ENCODE measurements around the gene TMCO4.
"Not testable (repeated sequence)": the region's sequence is repeated elsewhere in the genome, so short reads cannot be mapped to it uniquely, and the experiment has no call there.

The TMCO4 gene

DNA sequence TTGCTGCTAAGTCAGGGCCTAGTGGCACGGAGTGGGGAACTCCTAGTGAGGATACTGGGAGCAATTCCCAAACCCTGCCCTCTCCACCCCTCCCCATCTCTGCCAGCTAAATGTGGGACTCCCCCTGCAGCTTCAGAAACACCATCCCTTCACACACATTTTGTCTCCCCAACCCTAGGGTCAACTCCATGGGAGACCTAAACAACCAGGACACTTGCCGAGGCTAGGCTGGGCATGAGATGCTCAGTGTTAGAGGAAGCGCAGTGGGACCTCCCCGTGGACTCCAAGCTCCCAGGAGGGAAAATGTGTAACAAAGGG lies 13.9 kb upstream of the TMCO4 start:
- no peak for DNase-seq

DNA sequence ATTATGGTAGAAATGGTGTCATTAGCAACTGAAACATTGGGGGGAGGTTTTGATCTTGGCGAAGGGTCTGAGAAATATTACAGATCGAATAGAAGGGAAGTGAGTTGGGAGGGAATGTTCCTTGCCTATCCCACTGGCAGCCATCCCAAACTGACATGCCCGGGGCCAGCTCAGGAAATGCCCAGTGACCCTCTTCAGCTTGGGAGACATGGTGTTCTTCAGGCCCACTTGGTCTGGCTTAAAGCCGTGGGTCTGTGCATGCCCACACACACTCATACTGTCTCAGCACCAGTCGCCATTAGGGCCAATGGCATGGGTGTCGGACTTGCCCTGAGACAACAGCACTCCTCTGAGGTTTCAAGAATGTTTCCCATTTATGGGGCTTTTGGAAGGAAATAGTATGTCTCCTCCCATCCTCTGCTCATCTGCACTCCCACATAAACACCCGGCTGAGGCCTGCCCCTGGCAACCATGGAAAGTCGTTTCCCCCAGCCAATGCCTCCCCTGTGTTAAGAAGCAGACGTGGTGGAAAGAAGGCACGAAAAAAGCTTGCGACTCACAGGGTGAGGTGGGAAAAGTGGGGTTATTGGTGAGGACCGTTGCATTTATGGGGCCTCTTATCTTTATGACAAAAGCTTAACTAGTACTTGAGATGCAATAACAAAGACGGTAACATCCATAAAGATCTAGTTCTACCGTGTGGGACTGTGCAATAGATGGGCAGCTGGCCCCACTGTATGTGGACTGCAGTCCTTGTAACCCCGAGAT lies 13.3 kb upstream of the TMCO4 start:
- no peak for DNase-seq

DNA sequence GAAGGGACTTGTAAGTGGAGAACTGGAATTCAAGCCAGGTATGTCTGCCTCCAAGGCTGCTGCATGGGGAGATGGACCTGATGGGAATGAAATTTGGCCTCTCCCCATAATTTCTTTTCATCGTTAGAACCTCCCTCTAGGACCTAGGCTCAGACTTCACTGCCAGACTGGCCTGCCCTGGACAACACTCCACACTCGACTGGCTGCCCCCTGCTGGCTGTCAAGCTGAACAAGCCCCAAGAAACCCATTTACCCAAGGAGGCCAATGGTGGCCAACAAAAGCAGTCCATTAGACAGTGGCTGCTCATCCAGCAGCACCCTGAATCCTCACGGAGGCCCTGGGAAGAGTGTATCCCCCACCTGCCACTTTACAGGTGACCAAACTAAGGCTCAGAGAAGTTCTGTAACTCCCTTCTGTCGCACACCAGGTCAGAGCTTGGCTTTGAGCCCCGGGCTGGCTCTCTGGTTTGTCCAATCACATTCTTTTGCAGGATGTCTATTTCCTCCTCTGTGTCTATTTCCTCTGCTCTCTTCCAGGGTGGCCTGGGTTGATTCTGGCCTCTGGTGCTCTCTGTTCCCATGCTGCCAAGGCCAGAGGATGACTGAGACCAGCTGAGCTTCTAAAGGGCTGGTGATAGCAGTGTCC lies 11.6 kb upstream of the TMCO4 start:
- DNase-seq, result no peak

DNA sequence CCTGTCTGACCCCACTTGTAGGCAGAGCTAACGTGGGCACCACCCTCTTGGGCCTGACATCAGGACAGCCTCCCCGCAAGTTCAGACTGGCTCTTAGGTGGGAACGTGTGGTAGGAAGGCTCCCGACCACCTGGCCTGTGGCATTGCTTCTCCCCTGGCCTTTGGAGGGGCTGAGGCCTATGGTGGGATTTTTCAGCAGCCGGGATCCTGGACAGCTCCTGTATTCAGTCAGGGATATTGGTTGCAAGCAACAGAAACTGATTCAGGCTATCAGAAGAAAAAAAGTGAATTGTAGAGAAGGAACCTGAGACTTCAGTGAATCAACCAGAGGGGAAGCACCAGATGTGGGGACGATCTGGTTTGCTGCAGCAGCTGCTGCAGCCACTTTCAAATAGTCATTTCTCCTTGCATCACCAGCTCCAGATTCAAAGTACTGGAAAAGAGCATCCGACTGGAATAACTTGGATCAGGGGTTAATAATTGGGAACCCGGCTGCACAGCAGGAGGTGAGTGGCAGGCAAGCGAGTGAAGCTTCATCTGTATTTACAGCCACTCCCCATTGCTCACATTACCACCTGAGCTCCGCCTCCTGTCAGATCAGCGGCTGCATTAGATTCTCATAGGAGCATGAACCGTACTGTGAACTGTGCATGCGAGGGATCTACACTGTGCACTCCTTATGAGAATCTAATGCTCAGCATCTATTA lies 9.5 kb upstream of the TMCO4 start:
- no peak for DNase-seq

DNA sequence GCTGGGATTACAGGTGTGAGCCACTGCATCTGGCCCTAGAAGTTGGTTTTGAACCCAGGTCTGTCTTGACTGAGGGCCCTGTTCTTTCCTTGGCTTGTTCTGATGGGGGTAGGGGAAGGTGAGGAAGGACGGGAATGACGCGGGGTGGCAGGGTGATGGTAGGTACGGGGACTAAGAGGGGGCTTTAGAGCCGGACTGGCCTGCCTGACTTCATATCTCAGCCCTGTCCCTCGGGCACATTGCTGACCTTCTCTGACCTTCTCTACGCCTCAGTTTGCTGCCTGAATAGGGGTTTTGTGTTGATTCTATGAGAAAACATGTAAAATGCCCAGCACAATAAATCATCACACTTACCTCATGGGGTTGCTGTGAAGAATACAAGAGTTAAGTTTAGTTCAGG lies 8.6 kb upstream of the TMCO4 start:
- DNase-seq, result no peak

DNA sequence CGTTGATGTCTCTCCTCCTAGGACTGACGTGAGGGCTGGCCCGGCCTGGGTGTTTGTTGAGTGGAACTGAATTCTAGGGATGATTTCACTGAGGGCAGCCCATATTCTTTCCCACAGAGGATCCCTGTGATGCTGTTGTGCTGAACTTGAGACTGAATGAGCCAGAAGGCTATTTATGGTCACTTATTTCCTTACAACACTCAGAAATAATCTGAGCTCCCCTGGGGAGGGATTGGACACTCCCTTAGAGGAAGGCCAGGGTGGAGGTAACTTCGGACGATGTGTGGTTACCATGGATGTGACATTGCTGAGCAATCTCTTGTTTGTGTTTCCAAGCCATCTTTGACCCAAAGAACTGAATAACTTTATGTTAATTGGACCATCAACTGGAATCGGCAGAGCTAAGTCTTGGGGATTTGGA lies 5.1 kb upstream of the TMCO4 start:
- no peak for DNase-seq

DNA sequence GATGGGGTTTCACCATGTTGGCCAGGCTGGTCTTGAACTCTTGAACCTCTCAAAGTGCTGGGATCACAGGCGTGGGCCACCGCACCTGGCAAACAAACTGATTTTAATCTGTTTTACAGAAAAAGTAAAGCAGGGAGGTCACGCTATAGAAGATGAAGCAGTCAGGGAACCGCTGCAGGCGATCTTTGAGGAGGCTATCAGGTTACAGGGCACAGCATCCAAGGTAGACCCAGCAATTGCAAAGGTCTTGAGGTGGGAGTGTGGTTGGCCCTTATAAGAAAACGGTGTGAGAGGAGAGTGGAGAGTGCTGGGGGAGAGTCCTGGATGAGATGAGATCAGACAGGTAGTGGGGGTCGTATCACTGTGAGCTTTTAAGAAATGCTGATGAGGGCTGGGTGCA lies 2.6 kb upstream of the TMCO4 start:
- DNase-seq, result no peak

DNA sequence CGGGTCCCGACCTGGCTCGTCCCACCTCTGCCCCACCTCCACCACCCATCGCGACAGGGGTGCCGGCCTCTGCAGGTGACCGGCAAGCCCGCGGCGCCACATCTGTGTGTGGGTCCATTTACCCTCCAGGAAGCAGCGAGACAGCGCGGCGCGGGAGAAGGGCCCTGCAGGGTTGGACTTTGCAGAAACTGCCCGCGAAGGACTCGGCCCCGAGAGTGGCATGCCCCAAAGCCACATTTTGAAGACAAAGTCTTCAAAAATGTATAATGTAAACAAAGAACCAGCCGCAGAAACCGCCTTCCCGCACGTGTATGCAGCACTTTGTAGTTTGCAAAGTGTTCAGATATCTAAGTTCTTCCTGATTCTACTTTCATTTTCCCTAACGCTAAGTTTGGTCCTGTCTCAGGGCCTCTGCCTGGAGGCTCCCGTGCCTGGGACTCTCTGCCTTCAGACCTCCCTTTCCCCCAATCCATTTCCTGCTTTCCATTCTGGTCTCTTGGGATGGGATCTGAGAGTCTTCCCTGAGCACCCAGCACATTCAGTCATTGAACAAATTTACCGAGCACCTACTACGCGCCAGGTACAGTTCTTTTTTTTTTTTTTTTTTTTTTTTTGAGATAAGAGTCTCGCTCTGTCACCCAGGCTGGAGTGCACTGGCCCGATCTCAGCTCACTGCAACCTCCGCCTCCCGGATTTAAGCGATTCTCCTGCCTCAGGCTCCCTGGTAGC lies 524 bp upstream of the TMCO4 start:
- peak in 6 of 58 donors; percentile 5 to 26 (median 15) for DNase-seq

DNA sequence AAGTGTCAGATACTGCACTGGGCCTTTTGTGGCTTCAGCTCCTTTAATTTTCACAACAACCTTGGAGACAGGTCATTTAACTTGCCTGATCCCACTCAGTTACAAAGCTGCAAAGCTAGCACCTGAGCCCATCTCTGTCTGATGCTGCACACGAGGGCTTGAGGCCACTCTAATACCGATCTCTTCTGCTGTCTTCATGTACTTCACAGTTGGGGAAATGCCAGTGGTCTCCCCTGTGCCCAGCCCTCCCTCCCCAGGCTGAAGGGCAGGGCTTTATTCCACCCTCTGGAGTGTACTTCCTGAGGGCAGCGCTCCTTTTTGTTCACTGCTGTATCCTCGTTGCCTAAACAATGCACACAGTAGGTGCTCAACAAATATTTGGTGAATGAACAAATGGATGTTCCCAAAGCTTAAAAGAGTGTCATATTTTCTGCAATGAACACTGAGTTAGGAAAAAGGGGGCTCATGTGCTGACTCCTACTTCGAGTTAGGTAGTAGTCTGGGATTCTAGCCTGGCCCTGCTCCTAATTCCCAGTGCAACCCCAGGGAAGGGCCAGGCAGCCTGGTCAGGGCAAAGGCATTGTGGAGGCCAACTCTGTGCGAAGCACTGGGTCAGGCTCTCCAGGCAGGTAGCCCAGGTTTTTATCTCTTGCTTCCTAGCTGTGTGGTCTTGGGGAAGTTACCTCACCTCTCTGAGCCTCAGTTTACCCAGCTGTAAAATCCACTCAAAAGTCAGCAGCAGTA lies 1.1 kb downstream of the TMCO4 start:
- no peak for DNase-seq

DNA sequence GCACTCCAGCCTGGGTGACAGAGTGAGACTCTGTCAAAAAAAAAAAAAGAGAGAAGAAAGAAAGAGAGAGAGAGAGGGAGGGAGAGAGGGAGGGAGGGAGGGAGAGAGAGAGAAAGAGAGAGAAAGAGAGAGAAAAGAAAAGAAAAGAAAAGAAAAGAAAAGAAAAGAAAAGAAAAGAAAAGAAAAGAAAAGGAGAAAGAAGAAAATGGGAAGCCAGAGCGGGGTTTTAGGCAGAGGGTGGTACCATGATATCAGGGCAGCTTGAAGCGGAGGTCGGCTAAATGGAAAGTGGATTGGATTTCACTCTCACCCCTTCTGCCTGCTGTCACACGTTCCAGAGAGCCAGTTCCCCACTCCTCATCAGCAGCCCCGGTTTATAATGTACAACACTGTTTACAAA lies 1.9 kb downstream of the TMCO4 start:
- no peak for DNase-seq

DNA sequence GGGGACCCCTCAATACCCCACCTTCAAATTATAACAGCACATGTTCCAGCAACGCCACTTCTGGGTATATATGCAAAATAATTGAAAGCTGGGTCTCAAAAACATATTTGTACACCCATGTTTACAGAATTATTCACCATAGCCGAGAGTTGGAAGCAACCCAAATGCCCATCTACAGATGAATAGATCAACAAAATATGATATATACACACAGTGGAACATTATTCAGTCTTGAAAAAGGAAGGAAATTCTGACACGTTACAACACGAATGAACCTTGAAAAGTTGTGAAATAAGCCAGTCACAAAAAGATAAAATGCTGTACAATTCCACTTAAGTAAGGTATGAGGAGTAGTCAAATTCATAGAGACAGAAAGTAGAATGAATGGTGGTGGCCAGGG lies 5.1 kb downstream of the TMCO4 start:
- no peak for DNase-seq

DNA sequence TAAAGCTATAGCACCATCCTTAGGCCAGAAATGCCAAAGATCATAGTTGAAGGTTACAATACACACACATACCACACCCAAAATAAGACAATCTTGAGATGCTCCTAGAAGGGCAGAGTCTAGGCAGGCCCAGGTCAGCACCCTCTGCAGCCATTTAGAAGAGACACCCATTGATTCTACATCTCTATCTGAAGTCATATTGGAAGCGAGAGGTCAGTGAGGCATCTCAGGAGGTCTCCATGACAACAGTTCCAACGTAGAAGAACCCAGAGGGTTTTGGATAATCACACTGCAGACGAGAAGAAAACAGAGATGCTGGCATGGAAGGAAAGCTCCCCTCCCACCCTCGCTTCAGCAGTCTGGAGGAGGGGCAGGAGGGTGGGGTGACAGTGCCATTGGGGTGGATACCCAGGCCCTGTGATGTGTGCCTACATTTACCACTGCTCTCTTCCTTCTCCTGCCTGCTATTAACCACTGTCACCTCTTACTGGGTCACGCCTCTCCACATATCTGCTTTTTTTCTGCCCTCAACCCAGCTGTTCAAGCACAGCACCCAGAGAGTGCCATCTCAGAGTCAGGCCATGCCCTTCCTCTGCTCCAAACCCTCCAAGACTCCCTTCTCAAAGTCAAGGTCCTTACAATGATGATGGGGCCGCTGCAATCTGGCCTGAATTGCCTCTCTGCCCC lies 6.2 kb downstream of the TMCO4 start:
- no peak for DNase-seq

DNA sequence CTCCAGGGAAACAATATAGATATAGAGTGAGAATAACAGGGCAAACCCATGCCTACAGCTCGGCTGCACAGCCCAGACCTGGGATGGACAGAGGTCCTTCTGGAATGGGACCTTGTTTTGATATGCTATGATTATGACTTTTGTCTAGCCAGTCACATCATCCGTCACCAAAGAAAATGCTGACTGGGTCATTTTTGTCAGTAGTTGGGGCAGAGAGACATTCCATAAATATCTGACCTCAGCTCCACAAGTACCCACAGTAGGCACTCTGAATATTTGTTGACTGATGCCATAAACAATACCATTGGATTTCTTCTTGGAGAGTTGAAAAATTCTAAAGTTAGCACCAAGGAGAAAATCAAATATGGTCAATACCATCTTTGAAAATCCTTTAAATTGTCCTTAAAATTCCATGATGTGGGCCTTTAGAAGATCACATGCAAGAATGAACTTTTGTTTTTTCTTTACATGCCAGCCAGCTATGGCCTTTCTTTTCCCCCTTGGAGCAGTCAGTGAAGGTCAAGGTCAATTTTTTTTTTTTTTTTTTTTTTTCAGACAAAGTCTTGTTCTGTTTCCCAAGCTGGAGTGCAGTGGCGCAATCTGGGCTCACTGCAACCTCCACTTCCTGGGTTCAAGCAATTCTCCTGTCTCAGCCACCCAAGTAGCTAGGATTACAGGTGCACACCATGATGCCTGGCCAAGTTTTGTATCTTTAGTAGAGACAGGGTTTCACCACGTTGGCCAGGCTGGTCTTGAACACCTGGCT lies 7.3 kb downstream of the TMCO4 start:
- no peak for DNase-seq

DNA sequence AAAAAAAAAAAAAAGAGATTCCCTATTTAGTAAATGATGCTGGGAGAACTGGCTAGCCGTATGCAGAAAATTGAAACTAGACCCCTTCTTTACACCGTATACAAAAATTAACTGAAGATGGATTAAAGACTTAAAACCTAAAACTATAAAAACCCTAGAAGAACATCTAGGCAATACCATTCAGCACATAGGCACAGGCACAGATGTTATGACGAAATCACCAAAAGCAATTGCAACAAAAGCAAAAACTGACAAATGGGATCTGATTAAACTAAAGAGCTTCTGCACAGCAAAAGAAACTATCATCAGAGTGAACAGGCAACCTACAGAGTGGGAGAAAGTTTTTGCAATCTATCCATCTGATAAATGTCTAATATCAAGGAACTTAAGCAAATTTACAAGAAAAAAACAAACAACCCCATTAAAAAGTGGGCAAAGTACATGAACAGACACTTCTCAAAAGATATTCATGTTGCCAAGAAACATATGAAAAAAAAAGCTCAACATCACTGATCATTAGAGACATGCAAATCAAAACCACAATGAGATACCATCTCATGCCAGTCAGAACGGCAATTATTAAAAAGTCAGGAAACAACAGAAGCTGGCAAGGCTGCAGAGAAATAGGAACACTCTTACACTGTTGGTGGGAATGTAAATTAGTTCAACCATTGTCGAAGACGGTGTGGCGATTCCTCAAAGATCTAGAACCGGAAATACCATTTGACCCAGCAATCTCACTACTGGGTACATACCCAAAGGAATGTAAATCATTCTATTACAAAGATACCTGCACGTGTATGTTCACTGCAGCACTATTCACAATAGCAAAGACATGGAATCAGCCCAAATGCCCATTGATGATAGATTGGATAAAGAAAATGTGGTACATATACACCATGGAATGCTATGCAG lies 9.4 kb downstream of the TMCO4 start:
- DNase-seq, result not testable (repeated sequence)

DNA sequence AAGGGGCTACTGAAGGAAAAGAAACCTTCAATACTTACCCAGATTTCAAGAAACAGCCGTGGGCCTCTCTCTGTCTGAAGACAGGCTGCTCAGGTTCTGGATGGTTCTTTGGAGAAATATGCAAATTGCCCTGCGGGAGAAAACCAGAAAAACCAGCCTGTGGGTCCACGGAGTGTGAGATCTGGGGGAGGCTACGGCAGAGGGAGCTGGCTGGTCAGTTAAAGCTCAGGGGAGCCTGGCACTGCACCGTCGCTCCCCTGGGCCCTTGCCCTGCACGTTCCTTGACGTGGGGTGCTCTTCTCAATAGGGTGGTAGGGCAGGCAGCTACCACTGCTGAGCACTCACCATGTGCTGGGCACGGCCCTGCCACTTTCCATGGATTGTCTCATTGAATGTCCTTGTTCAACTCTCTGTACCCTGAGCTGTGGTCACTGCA lies 12.7 kb downstream of the TMCO4 start:
- no peak for DNase-seq

DNA sequence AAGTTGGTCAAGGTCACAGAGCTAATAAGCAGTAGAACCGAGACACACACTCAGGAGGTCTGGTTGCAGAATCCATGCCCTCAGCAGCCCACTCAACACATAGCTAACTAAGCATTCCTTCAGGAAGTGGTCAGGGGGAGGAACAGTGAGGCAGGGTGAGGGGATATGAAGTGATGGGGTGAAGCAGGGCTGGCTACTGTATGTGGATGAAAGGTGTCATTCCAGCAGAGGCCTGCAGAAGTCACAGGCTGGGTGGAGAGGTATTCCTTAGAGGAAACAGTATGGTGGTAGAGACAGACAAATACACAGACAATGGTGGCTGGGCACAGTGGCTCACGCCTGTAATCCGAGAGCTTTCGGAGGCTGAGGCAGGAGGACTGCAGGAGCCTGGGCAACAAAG lies 14.1 kb downstream of the TMCO4 start:
- no peak for DNase-seq

DNA sequence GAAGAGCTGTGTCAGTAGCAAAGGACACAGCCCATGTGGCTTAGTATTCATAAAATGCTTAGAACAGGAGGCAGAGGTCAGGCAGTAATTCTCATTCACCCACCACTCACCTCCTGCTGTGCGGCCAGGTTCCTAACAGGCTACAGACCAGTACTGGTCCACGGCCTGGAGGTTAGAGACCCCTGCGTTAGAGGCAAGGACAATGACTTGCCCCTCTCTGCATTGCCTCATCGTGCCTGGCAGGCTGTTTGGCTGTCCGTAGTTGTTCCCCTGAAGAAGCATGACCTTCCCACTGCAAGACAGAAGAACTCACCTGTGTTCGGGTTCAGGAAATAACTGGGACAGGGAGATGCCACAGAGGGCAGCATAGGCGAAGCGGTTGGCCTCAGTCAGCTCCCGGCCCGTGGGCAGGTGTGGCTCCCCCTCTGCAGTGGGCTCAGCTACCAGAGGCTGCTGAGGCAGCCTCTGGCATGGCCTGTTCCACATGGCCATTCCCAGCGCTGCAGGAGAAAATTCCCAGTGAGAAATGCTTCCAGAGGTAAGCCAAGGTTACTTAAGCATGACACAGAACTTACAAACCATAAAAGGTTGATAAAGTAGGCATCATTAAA lies 19.3 kb downstream of the TMCO4 start:
- no peak for DNase-seq

DNA sequence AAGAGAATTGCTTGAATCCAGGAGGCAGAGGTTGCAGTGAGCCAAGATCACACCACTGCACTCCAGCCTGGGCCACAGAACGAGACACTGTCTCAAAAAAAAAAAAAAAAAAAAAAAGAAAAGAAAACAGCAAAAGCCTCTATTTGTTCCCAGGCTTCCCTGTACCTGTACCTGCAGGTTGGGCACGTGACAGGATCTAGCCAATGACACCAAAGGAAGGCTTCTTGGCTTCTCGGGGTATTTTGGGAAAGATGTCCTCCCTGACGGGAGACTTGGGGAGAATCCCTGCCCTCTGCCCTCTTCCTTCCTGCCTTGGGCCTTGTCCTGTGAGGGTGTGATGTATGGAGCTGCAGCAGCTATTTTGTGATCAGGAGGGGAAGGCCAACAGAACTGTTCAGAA lies 22.8 kb downstream of the TMCO4 start:
- no peak for DNase-seq

Measured in anterior cingulate cortex (tissue), 58 donors.